K562 (cell line): ENCODE data around the gene EEF1AKMT4. TPM values are rescaled to one million over a fixed set of nuclear protein-coding genes. Genes with fewer than 3 reads are reported as not detected.

ENCODE experiments used
- ATF1 ChIP-seq, 2 experiments: fragments of 450-650 bp in 1 of 2; IDR thresholded peaks; 2 replicates each; pipeline ENCODE4 v1.6.1; 2016; ENCODE audit warnings: missing compliant biosample characterization in 1 of 2, missing genetic modification characterization in 1 of 2
- BACH1 ChIP-seq: fragments of 200-800 bp; sonication (Bioruptor generic); IDR thresholded peaks from 2 replicates; pipeline ENCODE4 v1.6.1; 2016; ENCODE audit warnings: missing genetic modification characterization, missing compliant biosample characterization
- EP400 ChIP-seq: fragments of 450-650 bp; IDR thresholded peaks from 2 replicates; pipeline ENCODE4 v1.6.1; 2017; ENCODE audit warnings: antibody characterized with exemption, mild to moderate bottlenecking, moderate library complexity
- FOXA3 ChIP-seq, 2 experiments: fragments of 450-650 bp in 1 of 2; sonication (generic) in 1 of 2; formaldehyde crosslinking; IDR thresholded peaks in 1 of 2; conservative IDR thresholded peaks in 1 of 2; 2 replicates each; pipeline versions ENCODE4 v1.4.0 to v1.8.0; 2020 to 2022; ENCODE audit warnings: mild to moderate bottlenecking in 2 of 2, missing genetic modification reagents in 1 of 2
- GABPB2 ChIP-seq: fragments of 250-450 bp; sonication (Bioruptor Pico); conservative IDR thresholded peaks from 2 replicates; pipeline ENCODE4 v1.5.1; 2021; ENCODE audit warnings: mild to moderate bottlenecking
- HDAC2 ChIP-seq: fragments of 450-650 bp; IDR thresholded peaks from 2 replicates; pipeline ENCODE4 v1.6.1; 2016; ENCODE audit warnings: mild to moderate bottlenecking
- MTA3 ChIP-seq: fragments of 450-650 bp; formaldehyde crosslinking; IDR thresholded peaks from 2 replicates; pipeline ENCODE4 v1.6.1; 2017; ENCODE audit warnings: mild to moderate bottlenecking, borderline replicate concordance
- SRSF9 ChIP-seq: fragments of 200-400 bp; formaldehyde crosslinking; IDR thresholded peaks from 2 replicates; pipeline ENCODE4 v1.6.1; 2017; ENCODE audit warnings: low read depth, low read length, borderline replicate concordance
- STAT5A ChIP-seq: IDR thresholded peaks from 2 replicates; pipeline ENCODE4 v1.6.1; 2012; ENCODE audit warnings: low read length, inconsistent platforms, borderline replicate concordance
- ZBED1 ChIP-seq: IDR thresholded peaks from 2 replicates; pipeline ENCODE4 v1.6.1; 2014
- ZNF197 ChIP-seq: fragments of 200-800 bp; sonication (Bioruptor generic); IDR thresholded peaks from 2 replicates; pipeline ENCODE4 v1.6.1; 2016; ENCODE audit warnings: low read depth, missing genetic modification characterization, missing compliant biosample characterization
- ZNF253 ChIP-seq: fragments of 250-450 bp; sonication (Bioruptor Pico); conservative IDR thresholded peaks from 2 replicates; pipeline ENCODE4 v1.6.1; 2021; ENCODE audit warnings: mild to moderate bottlenecking
- polyA plus RNA-seq, 8 experiments: library from polyadenylated mRNA; depleted of rRNA in 4 of 8; stranded (reverse) in 5 of 8; unstranded in 3 of 8; fragments of >200 nt; fragmentation: Nextera tagmentation in 2 of 8; fragmentation: Illumina TruSeq in 1 of 8; extraction: Ambion mirVana in 2 of 8; extraction: Trizol in 1 of 8; gene quantifications; 2 replicates each; pipeline versions ENCODE4 v1.2.1 to v1.2.3, GENCODE V29; 2011 to 2014; ENCODE audit warnings: inconsistent platforms in 1 of 8, missing spikeins in 1 of 8
- total RNA-seq, 7 experiments: library from RNA; depleted of rRNA in 6 of 7; stranded (reverse); fragments of >200 nt in 6 of 7; fragmentation: Illumina TruSeq in 2 of 7; extraction: Trizol in 2 of 7; gene quantifications; 2 replicates each; pipeline versions ENCODE4 v1.2.1 to v1.2.3, GENCODE V29; 2011 to 2021; ENCODE audit warnings: low replicate concordance in 1 of 7
- TF ChIP-seq, protein P1 (sequence below): IDR thresholded peaks from 2 replicates; pipeline ENCODE4 v1.6.1; 2011; ENCODE audit warnings: borderline replicate concordance, low read depth, mild to moderate bottlenecking, moderate library complexity, low read length; ENCODE audit not compliant: insufficient read depth, poor library complexity, severe bottlenecking
- TF ChIP-seq, protein P2 (sequence below): fragments of 250-450 bp; sonication (Bioruptor Pico); IDR thresholded peaks from 2 replicates; pipeline ENCODE4 v1.4.0; 2020; ENCODE audit warnings: mild to moderate bottlenecking, moderate library complexity
- TF ChIP-seq, protein P3 (sequence below), 2 experiments: fragments of 450-650 bp; IDR thresholded peaks; 2 replicates each; pipeline ENCODE4 v1.6.1; 2016
- TF ChIP-seq, protein P4 (sequence below), 2 experiments: fragments of 450-650 bp; IDR thresholded peaks; 2 replicates each; pipeline ENCODE4 v1.6.1; 2018; ENCODE audit warnings: mild to moderate bottlenecking in 2 of 2, low read depth in 1 of 2; ENCODE audit not compliant: partially characterized antibody in 2 of 2

The EEF1AKMT4 gene
- total and polyA plus RNA-seq, 9 of the 15 experiments (the other 6 are each of a cell fraction or from before 2014, with no cell fraction given) = 10.3 to 49.4 (median 18.9) TPM

DNA sequence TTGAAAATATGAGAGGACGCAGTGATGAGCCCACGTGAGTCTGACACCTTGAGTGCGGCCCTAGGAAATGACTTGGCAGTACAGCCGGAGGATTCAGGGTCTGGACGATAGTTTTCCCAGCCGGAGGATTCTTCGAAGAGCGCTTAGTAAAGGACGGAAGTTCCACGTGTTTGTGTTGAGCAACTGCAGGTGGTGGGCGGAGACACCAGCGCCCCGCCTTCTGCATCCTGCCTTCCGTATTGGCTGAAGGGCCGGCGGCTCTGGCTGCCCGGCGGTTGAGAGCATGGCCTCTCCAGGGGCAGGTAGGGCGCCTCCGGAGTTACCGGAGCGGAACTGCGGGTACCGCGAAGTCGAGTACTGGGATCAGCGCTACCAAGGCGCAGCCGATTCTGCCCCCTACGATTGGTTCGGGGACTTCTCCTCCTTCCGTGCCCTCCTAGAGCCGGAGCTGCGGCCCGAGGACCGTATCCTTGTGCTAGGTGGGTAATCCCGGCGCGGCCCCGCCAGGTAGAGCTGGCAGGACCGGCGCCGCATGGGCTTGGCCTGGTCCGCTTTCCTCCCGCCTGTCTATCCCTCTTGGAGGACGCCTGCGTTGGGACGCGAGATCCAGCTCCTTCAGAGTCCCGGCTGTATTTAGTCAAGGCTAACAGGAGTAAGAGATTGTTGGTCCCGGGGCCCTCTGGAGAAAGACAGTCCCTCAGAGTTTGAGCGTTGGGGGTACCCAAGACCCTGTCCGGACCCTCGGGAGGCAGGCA lies at the start of gene EEF1AKMT4 (continued):
- TF ChIP-seq, protein P1, sequence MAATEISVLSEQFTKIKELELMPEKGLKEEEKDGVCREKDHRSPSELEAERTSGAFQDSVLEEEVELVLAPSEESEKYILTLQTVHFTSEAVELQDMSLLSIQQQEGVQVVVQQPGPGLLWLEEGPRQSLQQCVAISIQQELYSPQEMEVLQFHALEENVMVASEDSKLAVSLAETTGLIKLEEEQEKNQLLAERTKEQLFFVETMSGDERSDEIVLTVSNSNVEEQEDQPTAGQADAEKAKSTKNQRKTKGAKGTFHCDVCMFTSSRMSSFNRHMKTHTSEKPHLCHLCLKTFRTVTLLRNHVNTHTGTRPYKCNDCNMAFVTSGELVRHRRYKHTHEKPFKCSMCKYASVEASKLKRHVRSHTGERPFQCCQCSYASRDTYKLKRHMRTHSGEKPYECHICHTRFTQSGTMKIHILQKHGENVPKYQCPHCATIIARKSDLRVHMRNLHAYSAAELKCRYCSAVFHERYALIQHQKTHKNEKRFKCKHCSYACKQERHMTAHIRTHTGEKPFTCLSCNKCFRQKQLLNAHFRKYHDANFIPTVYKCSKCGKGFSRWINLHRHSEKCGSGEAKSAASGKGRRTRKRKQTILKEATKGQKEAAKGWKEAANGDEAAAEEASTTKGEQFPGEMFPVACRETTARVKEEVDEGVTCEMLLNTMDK = peak; percentile 2
- TF ChIP-seq MTA3 (no peak; the same call in 1 of the 2 replicates), STAT5A (no peak), ZBED1 (no peak), ATF1 (CRISPR knock-in tag; IDR thresholded peaks at IDR 0.05) (no peak), ATF1 (tag; IDR thresholded peaks at IDR 0.05) (0 out of 2 replicates have a peak, but pooled peaks have one; percentile 20), ZNF253 (CRISPR knock-in tag) (no peak), HDAC2 (peak; percentile 37; the same call in 1 of the 2 replicates), EP400 (peak; percentile 92), BACH1 (tag) (no peak), ZNF197 (CRISPR knock-in tag) (no peak), SRSF9 (no peak), FOXA3 (CRISPR knock-in tag; conservative IDR thresholded peaks at IDR 0.05 in 1 of 2, IDR thresholded peaks at IDR 0.05 in 1 of 2) (no peak), GABPB2 (CRISPR knock-in tag) (no peak)
- TF ChIP-seq, protein P2, sequence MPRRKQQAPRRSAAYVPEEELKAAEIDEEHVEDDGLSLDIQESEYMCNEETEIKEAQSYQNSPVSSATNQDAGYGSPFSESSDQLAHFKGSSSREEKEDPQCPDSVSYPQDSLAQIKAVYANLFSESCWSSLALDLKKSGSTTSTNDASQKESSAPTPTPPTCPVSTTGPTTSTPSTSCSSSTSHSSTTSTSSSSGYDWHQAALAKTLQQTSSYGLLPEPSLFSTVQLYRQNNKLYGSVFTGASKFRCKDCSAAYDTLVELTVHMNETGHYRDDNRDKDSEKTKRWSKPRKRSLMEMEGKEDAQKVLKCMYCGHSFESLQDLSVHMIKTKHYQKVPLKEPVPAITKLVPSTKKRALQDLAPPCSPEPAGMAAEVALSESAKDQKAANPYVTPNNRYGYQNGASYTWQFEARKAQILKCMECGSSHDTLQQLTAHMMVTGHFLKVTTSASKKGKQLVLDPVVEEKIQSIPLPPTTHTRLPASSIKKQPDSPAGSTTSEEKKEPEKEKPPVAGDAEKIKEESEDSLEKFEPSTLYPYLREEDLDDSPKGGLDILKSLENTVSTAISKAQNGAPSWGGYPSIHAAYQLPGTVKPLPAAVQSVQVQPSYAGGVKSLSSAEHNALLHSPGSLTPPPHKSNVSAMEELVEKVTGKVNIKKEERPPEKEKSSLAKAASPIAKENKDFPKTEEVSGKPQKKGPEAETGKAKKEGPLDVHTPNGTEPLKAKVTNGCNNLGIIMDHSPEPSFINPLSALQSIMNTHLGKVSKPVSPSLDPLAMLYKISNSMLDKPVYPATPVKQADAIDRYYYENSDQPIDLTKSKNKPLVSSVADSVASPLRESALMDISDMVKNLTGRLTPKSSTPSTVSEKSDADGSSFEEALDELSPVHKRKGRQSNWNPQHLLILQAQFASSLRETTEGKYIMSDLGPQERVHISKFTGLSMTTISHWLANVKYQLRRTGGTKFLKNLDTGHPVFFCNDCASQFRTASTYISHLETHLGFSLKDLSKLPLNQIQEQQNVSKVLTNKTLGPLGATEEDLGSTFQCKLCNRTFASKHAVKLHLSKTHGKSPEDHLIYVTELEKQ = no peak
- TF ChIP-seq, protein P3, sequence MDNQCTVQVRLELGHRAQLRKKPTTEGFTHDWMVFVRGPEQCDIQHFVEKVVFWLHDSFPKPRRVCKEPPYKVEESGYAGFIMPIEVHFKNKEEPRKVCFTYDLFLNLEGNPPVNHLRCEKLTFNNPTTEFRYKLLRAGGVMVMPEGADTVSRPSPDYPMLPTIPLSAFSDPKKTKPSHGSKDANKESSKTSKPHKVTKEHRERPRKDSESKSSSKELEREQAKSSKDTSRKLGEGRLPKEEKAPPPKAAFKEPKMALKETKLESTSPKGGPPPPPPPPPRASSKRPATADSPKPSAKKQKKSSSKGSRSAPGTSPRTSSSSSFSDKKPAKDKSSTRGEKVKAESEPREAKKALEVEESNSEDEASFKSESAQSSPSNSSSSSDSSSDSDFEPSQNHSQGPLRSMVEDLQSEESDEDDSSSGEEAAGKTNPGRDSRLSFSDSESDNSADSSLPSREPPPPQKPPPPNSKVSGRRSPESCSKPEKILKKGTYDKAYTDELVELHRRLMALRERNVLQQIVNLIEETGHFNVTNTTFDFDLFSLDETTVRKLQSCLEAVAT (IDR thresholded peaks at IDR 0.05) = no peak
- TF ChIP-seq, protein P4, sequence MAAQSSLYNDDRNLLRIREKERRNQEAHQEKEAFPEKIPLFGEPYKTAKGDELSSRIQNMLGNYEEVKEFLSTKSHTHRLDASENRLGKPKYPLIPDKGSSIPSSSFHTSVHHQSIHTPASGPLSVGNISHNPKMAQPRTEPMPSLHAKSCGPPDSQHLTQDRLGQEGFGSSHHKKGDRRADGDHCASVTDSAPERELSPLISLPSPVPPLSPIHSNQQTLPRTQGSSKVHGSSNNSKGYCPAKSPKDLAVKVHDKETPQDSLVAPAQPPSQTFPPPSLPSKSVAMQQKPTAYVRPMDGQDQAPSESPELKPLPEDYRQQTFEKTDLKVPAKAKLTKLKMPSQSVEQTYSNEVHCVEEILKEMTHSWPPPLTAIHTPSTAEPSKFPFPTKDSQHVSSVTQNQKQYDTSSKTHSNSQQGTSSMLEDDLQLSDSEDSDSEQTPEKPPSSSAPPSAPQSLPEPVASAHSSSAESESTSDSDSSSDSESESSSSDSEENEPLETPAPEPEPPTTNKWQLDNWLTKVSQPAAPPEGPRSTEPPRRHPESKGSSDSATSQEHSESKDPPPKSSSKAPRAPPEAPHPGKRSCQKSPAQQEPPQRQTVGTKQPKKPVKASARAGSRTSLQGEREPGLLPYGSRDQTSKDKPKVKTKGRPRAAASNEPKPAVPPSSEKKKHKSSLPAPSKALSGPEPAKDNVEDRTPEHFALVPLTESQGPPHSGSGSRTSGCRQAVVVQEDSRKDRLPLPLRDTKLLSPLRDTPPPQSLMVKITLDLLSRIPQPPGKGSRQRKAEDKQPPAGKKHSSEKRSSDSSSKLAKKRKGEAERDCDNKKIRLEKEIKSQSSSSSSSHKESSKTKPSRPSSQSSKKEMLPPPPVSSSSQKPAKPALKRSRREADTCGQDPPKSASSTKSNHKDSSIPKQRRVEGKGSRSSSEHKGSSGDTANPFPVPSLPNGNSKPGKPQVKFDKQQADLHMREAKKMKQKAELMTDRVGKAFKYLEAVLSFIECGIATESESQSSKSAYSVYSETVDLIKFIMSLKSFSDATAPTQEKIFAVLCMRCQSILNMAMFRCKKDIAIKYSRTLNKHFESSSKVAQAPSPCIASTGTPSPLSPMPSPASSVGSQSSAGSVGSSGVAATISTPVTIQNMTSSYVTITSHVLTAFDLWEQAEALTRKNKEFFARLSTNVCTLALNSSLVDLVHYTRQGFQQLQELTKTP (IDR thresholded peaks at IDR 0.05; ENCODE audit: low read depth in 1 of 2, partially characterized antibody in 2 of 2) = no peak
